GM18526 (cell line): ENCODE measurements around the gene MAMLD1.

ENCODE experiments used
- POLR2A ChIP-seq: IDR thresholded peaks from 3 replicates; pipeline ENCODE4 v1.6.1; 2011; ENCODE audit not compliant: insufficient read length; ENCODE audit errors: extremely low read depth

Gene MAMLD1

DNA sequence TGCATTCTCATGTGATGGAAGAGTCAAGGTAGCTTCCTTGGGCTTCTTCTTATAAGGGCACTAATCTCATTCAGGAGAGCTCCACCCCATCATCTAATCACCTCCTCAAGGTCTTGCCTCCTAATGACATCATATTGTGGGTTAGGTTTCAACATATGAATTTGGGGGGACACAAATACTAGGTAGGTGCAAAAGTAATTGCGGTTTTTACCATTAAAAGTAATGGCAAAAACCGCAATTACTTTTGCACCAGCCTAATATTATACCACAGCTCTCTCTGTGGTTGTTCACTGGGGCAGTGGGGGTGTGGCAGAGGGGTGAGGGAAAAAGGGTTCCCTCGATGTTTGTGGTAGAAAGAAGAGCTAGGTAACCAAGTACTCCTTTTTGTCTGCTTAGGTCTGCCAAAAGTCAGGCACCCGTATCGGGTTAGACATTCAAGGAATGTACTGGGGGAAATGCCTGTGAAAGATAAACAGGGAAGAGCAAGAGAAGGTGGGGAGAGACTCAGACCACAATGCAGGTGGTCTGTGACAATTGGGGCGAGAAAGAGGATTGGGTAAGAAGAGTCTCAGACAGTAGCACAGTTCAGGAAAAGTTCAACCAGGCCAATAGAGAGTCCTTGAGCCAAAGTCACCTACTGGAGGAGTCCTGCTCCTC is 126.4 kb downstream of the MAMLD1 start:
- TF ChIP-seq POLR2A = no peak

DNA sequence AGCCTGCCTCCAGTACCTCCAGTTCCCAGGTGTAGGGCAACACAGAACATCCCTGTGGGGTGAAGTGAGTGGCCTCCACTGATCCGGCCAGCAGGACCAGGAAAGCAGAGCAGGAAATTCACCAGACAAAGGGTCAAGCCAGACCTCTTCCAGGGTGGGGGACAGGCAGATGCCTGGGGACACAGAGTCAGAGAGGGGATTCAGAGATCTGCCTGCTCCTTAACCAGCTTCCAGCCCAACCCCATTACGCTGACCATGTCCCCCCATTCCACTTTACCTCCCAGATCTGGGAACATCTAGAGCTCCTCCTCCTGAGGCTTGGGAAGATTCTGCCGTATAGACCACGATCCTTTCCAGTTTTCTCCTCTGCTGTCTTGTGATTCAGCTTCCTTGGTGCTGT is 132.4 kb downstream of the MAMLD1 start:
- no peak for TF ChIP-seq POLR2A

GRCh38 chrX:150499240-150499639 is 136.1 kb downstream of the MAMLD1 start:
- TF ChIP-seq POLR2A = no peak

GRCh38 chrX:150502091-150502490 is 139.0 kb downstream of the MAMLD1 start:
- TF ChIP-seq POLR2A = no peak

DNA sequence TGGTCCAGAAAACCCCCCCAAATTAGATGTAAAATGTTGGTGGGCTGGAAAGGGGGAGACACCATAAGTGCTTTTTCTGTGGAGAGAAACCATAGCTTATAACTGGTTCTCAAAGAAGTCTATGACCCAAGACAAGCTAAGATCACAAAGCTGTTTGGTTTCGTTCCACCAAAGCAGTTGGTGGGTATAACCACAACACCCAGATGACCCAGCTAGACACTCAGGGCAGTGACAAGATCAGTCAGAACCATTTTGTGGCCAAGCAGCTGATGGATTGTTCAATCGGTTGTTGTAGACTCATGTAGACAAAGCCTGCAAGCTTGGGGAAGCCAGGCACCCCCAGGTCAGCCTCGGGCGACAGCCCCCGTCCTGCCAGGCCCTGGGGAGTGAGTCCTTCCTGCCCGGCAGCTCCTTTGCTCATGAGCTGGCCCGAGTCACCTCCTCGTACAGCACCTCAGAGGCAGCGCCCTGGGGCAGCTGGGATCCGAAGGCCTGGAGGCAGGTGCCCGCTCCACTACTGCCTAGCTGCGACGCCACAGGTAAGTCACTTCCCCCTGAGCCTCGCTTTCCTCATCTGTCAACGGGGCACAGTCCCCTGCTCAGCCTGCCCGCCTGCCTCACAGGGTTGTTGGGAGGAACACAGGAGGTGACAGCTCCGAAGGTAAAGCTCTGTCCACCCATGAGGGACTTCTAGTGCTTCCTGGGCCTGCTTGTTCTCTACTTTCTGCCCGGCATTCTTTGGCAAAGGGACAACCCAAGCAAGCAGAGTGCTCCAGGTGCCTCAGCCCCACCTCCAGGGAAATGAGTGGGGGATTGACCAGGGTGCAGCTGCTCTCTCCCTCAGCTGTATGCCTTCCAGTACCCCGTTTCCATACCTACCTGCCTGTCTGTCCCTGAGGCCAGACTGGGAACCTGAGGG is 140.1 kb downstream of the MAMLD1 start:
- no peak for TF ChIP-seq POLR2A

GRCh38 chrX:150503898-150504219 is 140.7 kb downstream of the MAMLD1 start:
- TF ChIP-seq POLR2A = no peak

DNA sequence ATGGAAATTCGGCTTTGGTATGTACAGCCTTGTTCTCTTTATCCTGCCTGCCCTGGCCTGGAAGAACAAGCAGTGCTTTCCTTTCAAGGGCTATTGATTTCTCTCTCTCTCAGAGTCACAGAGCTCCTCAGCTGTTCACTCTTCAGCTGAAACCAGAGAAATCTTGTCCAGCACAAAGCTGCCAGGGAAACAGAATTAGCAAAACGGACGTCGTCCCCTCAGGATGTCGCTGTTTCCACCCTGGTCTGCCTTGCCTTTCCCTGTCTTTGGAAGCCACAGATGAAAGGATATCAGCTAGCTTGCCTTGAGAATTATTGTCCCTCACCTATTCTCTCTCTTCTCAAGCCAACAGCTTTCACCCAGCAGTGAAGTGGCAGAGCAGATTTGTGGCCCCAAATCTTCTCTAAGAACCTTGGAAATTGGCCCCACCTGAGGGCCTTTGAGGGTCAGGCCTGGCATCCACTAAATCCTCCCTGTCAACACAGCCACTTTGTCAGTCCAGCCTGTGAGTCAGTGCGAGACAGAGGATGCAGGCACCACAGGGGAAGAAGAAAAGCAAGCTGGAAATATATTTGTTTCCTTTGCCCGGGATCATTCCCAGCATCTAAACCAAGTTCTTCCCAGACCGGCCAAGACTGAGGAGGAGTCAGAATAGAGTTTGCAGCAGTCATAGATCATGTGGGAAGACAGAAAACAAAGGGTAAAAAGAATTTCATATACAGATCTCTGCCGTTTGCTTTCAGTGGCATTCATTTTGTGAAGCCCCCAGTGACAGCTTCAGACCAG is 141.5 kb downstream of the MAMLD1 start:
- TF ChIP-seq POLR2A = no peak

- TF ChIP-seq POLR2A = no peak
Measured at GRCh38 chrX:150506020-150506419, 142.9 kb downstream of the MAMLD1 start.

DNA sequence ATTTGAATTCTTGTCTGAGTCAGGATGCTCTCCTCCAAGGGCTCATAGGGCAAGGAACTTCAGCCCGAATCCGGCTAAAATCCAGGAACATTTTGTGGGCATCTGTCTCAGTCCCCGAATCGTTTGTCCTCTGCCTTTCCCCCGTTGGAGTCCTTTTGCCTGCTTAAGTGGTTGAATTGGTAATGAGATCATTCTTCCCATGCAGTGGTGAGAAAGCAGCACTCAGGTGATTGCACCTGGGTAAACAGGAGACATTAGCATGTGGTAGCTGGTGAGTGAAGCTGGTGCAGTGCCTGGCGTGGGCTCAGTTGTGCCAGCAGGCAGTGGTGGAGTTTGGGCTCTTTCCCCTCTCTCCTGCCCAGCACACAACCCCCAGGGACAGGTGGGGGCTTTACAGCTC is 143.4 kb downstream of the MAMLD1 start:
- TF ChIP-seq POLR2A = no peak

DNA sequence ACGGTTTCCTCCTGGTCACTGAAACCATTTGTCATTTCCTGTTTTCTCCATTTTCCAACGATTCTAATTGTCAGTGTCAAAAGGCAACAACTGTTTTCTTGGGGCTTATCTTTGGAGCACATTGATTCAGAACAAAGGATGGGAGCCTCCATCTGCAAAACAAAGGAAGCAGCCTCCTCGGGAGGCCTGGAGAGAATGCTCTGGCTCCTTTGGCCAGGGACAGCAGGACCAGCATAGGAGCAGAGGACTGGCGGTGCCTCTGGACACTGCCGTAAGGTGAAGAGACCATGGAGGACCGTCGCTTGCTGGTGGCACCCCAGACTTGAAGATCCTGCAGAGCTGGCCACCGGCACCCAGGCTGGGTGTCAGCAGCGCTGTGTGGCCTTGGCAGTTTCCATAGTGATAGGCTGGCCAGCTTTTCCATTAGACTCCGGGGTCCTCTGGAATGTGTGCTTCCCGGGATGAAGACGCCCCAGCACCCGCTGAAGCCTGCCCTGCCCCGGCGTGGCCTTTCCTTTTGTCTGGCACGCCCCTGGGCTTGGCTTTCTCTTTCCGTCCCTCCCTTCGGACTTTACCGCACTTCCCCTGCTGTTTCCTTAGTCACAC is 144.2 kb downstream of the MAMLD1 start:
- no peak for TF ChIP-seq POLR2A

- TF ChIP-seq POLR2A = no peak
Measured at GRCh38 chrX:150508018-150508417, 144.9 kb downstream of the MAMLD1 start.

GRCh38 chrX:150508451-150509367 is 145.6 kb downstream of the MAMLD1 start:
- TF ChIP-seq POLR2A = no peak

GRCh38 chrX:150509703-150510102 is 146.6 kb downstream of the MAMLD1 start:
- no peak for TF ChIP-seq POLR2A

- TF ChIP-seq POLR2A = no peak
Measured at GRCh38 chrX:150512461-150512901, 149.4 kb downstream of the MAMLD1 start.

DNA sequence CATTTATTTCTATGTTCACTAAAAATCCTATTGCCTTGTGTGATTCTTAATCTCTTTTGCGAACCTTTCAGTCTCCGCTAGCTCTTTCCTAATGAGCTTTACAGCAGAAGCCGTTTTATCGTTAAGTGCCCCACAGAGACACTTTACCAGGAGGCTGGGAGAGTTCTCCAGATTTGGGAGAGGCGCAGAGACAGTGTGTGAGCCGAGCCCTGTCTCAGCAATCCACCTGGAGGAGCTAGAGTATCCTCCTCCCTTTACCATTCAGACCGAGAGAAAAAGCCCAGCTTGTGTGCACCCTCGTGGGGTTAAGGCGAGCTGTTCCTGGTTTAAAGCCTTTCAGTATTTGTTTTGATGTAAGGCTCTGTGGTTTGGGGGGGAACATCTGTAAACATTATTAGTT is 150.4 kb downstream of the MAMLD1 start:
- TF ChIP-seq POLR2A = no peak

DNA sequence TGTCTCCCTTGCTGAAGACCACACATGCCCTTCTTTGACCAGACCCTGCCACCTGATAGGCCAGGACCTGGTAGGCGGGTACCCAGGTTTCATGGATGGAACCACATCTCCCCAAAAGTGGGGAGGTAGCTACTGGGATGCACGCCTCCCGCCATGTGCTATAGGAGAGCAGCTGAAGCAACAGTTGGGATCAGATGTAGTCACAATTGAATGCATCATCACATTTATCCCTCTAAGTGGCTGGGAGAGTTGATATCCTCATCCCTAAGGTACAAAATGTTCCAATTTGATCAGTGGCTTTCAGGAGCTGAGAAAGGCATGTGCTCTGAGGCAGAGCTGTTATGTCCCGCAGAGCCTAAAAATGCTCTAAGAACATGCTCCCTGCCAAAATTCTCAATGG is 151.3 kb downstream of the MAMLD1 start:
- TF ChIP-seq POLR2A = no peak
